GM19240 (cell line): ENCODE results near the gene CBY1.

Experiments used
- DNase-seq: peaks from one replicate; pipeline ENCODE4 v3.0.0; 2011; ENCODE audit warnings: low spot score; ENCODE audit not compliant: insufficient read length

The CBY1 gene

DNA sequence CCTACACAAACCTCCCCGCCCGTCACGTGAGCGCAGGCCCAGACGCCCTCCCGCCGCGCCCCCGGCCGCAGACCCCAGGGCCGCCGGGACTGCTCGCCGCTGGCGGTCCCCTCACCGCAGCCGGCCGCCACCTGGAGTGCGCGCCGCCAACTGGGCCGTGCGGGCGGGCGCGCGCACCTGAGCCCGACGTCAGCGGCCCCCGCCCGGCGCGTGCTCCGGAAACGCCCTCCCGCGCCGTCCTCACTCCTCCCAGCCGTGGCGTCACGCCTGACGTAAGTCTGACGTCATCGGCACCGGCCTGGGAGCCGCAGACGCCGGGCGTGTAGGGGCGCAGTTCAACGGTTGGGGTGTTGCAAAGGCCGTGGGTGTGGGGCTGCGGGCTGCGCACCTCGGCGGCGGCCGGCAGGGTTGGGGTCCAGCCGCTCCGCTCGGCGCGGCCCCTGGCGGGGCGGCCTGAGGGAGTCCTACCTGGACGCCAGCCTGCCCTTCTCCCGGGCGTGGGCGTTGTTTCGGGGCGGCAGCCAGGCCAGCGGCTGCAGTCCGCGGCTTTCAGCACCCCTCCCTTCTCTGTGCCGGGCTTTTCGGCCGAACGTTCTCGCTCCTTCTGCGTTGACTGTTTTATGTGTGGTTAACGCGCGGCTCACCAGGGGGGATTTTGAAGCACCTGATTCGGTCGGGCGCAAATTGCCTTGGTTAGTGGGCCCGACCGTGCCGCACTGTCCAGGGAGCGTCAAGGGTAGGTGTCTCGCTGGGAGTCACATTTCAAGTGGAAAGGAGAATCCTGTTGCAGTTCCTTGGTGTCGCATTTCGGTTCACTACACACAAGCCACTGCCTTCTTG, 44.6 kb downstream of the CBY1 start, which contains the start of gene JOSD1:
TSS of gene JOSD1 (minus strand) at position 155 of the 840 bp plus-strand sequence. CDS start 956 bp downstream, outside the sequence.
- DNase-seq, result peak; percentile 69

GRCh38 chr22:38704654-38705234, 48.3 kb downstream of the CBY1 start:
- DNase-seq, result no peak

DNA sequence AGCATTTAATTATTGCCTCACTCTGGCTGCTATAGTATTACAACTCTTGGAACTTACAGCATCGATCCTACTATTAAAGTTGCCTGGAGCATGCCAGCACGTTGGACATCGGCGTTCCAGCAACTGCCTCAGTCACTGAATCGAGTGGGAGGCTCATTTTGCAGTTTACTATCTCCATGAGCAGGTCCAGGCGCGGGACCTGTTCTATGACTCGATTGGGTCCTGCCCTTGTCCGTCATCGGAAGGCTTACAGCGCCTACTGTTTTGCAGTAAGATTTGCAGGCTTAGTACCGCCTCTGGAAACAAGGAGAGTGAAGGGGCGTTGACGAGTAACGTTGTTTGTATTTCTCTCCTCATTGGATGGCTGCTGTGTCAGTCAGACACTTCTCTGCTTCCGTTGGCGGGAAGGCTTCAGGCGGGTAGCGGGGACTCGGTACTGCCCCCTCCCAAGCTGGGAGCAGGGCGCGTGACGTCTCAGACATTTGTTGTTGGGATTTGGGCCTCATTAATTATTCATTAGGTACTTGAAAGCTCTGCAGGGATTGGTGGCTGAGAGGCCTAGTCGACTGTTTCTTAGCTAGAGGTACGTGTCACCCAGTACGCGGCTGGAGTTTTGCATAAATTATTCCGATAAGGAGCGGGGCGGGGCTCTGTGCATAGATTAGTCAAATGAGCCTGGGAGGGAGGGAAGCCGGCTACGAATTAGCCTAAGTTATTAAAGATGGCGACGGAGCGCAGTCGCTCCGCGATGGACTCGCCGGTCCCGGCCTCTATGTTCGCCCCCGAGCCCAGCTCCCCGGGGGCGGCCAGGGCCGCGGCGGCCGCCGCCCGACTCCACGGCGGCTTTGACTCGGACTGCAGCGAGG, 49.0 kb downstream of the CBY1 start, which contains the start of gene GTPBP1:
TSS of gene GTPBP1 (plus strand) at position 710 of the 866 bp plus-strand sequence. CDS start at position 722, 12 bp downstream.
- peak; percentile 86 for DNase-seq

DNA sequence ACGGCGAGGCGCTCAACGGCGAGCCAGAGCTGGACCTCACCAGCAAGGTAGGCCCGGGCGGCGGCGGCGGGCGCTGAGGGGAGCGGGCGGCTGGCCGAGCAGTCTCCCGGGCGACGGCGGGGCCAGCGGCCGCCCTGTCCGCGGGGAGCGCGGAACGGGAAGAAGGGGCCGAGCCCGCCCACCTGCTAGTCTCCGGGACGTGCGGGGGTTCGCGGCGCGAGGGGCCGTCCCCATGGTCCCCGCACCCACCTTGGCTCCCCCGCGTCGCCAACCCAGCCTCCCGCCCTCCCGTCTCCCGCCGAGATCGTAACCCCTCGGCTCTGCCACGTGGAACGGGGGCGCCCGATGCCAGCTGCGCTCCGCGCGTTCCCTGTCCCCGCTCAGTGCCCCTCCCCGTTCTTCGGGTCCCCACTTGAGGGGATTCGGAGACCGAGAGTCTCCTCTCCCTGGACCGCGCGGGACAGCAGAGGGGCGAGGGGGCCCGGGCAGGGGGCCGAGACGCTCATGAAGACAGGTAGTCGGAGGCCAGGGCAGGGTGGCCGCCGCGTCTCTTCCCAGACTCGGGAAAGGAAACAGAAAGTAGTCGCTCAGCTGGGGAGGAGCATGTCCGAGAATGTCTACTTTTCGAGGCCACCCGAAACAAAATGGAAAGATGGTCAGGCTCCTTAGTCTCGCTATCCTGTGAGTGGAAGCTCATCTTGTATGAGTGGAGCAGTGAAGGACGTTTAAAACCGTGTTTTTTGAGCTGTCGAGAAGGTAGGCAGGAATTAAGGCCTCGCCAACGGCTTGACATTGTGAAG, 49.9 kb downstream of the CBY1 start:
- peak; percentile 29 for DNase-seq

- no peak for DNase-seq
These were observed 50.4 kb downstream of the CBY1 start for GRCh38 chr22:38706901-38707195.

DNA sequence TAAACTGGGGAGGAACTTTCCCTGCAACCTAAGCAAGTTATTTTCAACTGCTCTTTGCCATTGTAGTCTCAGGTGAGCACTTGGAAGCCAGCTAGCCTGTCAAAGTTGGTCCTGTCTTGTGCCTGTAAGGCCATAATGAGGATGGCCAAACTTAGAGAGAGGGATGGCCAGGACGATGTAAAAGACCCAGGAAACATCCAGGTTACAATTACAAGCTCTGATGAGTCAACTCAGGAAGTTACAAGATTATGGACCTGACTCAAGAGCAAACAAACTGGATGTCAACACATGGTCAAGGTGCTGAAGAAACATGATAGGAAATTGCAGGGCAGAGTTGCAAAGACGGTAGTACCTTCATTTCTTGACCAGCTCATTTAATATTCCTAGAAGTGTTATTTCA, 50.9 kb downstream of the CBY1 start:
- no peak for DNase-seq

DNA sequence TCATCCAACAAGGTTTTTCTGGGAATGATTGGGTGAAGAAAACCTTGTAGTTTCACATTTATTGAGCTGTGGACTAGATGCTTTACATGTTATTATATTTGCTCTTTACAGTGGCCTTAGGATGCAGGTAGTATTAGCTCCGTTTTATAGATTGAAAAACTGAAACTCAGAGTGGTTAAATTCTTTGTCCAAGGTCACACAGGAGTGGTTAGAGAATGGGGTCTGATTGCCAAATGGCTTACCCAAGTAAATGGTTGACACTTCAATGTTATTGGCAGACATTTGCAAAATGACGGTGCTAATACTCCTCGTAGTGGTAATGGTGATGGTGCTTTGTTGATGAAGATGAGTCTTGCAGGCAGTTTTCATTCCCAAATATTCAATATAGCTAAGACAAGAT, 51.5 kb downstream of the CBY1 start:
- no peak for DNase-seq

DNA sequence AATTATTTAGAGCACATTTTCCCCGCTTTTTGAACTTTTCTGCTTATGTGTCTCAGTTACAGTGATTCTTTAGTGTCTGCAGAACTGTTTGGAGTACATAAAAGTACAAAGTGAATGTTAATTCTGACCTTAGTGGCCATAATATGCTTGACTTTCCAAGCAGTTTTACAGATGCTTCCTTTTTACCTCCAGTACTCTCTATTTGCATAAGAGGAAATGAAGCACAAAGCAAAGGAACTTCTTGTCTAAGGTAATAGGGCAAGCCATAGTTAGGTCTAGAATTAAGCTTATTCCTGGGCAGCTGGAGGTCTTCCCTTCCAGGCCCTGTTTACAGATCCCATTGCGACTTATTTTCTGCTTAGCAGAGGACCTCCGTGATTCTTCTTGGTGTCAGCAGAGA, 52.9 kb downstream of the CBY1 start:
- no peak for DNase-seq

DNA sequence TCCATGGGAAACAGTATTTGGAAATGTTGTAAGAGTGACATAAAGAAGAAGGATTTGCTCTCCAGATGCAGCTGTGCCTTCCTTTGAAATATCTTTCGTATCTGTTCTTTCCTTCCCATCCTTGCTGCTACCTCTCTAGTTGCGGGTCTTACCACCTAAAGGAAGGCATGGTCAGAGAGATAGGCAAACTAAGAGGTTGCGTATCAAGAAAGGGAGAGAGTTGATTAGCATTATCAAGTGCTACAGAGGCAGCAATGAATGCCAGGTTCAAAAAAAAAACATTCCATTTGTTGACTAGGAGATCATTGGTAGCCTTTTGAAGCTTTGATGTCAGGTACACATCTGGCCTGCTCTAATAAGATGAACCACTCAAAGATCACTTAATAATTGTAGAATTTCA, 53.9 kb downstream of the CBY1 start:
- DNase-seq, result no peak

GRCh38 chr22:38710866-38711265, 54.4 kb downstream of the CBY1 start:
- no peak for DNase-seq

- no peak for DNase-seq
These were observed 56.2 kb downstream of the CBY1 start for GRCh38 chr22:38712486-38713207.

DNA sequence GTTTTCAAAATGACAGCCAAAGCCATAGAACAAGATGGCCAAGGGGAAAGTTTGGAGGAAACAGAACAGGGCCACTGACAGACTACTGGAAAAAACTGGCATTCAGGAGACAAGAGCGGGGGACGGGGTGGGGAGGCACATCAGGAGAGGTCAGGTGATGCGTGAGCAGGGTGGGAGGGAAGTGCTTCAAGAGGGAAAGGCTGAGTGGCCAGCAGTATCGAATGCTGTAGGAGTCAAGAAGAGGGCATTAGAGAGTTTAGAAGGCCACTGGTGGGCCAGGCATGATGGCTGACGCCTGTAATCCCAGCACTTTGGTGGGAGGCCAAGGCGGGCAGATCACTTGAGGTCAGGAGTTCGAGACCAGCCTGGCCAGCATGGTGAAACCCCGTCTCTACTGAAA, 57.5 kb downstream of the CBY1 start:
- no peak for DNase-seq

GRCh38 chr22:38715176-38715764, 58.8 kb downstream of the CBY1 start:
- DNase-seq, result no peak

DNA sequence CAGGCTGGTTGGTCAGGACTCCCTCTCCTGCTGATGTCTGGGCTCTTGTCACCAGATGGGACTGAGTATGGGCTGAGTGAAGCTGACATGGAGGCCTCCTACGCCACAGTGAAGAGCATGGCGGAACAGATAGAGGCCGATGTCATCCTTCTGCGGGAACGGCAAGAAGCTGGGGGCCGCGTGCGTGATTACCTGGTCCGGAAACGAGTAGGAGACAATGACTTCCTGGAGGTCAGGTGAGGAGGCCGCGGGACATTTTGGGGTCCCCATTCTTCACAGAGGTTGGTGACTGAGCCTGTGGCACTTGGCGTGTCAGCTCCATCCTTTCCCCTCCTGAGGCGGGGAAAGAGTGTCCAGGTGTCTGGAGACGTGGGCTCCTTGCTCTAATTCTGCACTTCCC, 59.4 kb downstream of the CBY1 start:
- no peak for DNase-seq

DNA sequence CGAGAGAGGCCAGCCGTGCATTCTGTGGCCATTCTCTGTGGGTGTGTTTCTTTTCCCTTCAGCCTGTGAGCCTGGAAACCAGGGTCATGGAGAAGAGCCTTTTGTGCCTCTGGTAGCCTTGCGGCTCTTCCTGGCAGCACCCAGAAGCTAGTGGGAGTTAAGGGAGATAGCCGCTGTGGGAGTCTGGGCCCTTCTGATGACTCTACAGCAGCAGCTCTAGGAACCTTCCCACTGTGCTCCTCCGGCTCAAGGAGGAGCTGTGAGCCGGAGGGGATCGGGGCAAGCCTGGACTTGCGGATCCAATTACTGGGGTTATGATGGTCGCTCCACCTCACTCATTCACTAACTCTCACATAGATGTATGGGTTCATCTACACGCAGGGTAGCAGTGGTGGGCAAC, 59.8 kb downstream of the CBY1 start:
- no peak for DNase-seq

- no peak for DNase-seq
These were observed 60.4 kb downstream of the CBY1 start for GRCh38 chr22:38716826-38717225.

GRCh38 chr22:38717244-38717643, 60.8 kb downstream of the CBY1 start:
- no peak for DNase-seq

GRCh38 chr22:38718414-38718813, 62.0 kb downstream of the CBY1 start:
- DNase-seq, result no peak

GRCh38 chr22:38719196-38719595, 62.8 kb downstream of the CBY1 start:
- DNase-seq, result no peak

DNA sequence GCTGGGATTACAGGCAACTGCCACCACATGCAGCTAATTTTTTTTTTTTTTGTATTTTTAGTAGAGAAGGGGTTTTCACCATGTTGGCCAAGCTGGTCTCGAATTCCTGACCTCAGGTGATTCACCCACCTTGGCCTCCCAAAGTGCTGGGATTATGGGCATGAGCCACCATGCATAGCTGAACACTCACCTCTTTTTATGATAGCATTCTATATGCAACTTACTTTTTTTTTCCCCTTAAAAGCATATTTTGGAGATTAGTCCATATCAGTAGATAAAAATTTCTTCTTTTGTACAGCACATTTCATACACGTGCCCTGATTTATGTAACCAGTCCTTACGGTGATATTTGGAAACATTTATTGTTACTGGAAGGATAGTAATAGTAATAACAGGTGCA, 63.9 kb downstream of the CBY1 start:
- no peak for DNase-seq
